T-helper 22 cell (primary cell): ENCODE data around the gene DICER1.
"Not testable (repeated sequence)": the region's sequence is repeated elsewhere in the genome, so short reads cannot be mapped to it uniquely, and the experiment has no call there.

Experiments used
- DNase-seq: peaks from one replicate; pipeline ENCODE4 v3.0.0-alpha.2; 2020; ENCODE audit warnings: low read depth

Gene DICER1

DNA sequence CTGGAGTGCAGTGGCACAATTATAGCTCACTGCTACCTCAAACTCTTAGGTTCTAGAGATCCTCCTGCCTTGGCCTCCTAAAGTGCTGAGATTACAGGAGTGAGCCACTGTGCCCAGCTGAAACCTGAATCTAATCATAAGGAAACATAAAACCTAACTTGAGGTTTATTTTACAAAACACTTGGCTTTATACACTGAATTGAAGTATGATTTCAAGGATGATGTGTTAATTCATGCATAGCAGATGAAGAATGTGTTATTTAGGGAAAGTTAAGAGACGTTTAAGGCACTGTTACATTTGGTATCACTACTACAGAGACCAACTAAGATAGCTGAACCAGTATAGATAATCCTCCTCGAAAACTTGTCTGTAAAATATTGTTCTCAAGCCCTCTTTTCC is 6.4 kb downstream of the DICER1 start:
- no peak for DNase-seq

DNA sequence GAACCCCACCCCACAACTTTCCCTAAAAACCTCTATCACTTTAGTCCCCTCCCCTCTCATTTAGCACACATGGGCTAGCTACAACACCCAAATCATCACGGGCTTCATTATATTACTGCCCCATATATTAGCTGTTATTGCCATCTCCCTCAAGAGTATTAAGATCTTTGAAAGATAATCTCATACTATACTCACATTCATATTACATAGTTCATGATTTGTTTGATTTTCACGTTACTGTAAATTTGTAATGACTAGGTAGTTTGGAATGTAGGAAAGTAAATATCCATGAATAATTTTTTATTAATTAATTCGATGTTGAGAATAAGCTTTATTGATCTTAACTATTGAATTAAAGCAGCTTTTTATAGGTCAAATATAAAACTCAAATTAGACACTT is 7.9 kb downstream of the DICER1 start:
- no peak for DNase-seq

DNA sequence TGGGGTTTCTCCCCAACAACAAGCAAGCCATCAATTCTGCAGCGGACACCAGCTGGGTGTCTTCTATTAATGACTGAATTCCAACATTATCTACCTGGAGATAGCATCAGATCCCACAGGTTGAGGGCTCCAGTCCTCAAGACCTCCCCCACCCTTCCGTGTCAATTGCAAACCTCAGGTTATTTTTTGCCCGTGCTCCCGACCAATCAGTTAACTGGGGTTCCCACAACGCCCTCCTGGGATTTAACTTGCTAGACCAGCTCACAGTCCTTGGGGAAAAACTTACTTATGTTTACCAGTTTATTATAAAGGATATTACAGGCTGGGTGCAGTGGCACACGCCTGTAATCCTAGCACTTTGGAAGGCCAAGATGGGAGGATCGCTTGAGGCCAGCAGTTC is 9.7 kb downstream of the DICER1 start:
- DNase-seq = no peak

DNA sequence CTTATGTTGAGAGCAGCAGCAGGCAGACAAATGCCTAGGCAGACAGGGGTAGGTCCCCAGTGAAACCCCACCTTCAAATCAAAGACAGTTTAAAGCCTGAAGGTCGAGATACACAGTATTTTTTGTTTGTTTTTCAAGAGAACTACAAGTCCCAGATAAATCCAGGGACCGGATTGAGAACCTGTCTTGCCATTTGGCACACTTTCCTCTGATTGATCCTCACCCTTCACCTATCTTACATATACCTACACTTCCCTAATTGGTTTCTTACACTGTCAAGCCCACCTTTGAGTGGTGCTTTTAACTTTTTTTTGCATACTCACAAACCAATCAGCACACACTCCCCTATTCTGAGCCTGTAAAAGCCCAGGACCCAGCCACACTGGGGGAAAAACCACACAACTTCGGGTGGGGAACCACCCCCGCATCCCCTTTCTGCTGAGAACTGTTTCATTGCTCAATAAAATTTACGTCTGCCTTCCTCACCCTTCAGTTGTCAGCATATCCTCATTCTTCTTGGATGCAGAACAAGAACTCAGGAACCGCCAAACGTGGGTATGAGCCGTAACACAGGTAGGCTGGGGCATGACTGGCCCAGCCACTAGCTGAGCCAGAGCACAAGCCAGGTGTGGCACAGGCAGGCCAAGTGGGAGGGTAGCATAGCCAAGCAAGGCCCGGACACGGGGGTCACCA is 11.1 kb downstream of the DICER1 start:
- DNase-seq = no peak

DNA sequence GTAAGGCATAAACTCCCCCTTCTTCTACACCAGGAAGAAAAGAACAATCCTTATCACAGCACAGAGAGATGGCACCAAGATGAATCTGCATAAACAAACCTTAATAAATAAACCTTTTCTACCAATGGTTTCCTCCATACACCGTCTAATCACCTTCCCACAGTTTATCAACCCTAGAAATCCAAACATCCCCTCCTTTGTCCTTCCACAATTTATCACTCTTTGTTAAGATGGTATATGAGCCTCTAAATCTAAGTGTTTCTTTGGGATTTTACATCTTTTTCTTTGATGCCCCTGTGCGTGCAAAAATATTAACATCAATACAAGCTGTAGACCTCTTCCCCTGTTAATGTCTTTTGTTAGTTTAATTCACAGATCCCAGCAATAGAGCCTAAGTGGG is 12.5 kb downstream of the DICER1 start:
- no peak for DNase-seq

DNA sequence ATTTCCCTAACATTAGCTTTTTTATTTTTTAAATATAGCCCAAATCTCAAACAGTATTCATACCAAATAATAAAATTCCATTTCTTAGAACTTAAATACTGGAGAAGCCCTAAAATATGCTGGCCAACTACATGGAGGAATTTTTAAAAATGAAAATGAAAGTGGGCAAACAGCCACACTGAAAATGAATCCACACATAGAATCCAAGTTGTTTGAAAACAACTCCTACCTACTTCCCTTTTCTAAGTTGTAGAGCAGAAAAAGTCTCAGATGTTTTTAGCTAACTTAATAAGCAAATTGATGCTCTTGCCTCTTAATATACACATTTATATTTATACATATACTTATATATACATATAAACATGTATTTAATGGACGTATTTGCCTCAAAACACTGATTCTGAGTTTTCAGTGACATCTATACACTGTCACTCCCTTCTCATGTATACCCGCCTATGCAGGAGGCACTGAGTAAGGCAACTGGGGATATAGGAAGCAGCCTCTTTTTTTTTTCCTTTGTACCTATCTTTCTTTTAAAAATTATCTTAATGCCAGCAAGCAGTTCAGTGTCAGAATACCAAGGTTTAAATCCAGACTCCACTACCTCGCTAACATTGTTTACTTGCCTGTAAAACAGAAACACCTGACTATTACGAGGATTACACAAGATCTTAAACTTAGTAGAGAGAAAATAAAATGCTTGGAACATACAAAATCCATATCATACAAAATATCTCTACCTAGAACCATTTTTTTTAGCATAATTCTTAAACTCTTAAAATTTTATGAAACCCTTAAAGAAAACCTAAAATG is 13.3 kb downstream of the DICER1 start:
- no peak for DNase-seq

DNA sequence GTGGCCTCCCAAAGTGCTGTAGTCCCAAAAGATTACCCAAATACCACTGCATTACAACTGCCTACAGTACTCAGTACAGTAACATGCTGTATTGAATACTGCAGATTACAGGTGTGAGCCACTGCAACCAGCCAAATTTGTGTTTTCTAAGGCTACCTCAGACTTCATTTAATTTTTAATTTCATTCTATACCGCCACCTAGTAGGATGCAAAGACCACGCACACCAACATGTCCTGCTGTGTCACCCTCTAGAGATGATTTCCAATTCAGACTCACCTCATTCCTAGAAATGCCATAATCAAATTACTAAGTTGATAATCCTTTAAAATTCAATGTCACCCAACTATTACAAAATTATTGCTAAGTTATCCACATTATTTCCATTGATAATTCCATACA is 15.1 kb downstream of the DICER1 start:
- no peak for DNase-seq

DNA sequence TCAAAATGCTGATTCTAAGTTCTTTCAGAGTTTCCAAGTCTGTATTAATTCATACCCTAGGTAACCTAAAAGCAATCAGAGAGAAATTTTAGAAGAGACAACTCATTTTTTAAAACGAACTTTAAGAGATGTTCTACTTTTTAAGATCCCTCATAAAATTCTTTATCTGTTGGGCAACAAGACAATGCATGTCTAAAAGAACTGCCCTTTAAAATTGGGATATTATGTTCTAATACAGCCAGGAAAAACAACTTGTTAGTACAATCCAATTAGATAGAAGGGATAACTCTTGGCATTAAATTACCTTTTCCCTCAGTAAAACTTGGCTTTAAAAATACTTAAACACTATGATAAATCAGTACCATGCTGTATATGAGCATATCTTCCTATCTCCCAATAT is 15.6 kb downstream of the DICER1 start:
- DNase-seq = no peak

DNA sequence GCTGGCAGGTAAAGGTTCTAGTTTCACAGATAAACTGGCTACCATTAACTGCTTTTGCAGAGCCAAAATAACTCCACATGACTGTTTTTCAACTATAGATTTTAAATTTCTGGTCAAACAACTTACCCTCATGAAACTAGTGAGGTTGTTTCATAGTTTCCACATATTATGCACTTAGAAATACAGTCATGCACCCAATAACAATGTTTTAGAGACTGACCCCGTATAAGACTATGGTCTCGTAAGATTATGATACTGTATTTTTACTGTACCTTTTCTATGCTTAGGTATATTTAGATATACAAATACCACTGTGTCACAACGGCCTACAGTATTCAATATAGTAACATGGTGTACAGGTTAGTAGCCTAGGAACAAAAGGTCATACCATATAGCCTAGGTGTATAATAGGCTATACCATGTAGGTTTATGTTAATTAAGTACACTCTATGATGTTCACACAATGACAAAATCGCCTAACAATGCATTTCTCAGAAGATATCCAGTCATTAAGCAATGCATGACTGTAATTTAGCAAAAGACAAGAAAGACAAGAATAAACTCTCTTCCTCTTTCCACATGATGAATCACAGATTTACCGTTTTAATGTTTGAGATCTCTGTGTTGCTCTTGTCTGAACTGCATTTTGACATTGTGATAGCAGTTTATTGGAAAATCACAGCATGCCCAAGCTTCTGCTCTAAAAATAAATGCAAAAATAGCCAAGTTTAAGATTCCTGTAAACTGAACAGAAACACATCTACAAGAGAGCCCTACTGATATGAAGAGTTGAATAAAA is 17.1 kb downstream of the DICER1 start:
- no peak for DNase-seq

DNA sequence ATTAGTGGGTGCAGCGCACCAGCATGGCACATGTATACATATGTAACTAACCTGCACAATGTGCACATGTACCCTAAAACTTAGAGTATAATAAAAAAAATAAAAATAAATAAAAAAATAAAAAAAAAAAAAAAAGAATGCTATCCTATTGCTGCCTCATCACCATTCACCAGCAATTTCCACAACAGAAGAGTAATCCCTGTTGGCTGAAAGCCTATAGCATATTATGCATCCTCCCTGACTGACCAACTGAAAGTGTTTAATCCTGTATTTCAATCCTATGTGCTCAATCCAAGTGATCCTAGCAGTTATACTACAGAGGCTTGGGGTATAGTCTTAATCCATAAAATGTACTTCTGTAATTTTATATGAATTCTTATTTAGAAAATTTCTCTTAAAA is 18.5 kb downstream of the DICER1 start:
- no peak for DNase-seq

DNA sequence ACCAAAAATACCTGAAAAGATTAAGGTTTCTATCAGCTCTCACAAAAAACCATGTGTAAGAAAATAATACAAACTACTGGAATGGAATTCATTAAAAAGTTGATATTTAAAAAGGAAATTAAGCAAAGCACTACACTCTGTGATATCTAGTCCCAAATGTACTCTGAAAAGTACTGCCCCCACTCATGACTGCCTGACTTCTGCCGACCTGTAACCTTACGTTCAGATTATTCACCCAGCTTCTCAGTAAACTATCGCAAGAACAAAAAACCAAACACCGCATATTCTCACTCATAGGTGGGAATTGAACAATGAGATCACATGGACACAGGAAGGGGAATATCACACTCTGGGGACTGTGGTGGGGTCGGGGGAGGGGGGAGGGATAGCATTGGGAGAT is 18.9 kb downstream of the DICER1 start:
- DNase-seq = not testable (repeated sequence)

DNA sequence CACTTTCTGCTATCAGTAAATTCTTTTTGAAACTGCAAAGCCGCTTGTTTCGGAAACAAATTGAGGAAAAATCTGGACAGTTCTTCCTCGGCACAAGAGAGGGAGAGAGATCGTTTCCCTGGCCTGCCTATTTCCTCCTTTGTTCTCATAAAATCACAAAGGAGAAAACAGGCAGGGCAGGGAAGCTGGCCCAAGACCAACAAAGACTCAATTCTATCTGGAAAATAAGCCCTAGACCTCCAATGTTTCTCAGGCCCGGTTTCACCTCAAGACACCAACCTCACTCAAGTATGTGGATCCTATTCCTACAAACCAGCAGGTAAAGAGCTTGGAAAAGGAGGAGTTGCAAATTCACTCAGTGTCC is 19.5 kb downstream of the DICER1 start:
- no peak for DNase-seq

DNA sequence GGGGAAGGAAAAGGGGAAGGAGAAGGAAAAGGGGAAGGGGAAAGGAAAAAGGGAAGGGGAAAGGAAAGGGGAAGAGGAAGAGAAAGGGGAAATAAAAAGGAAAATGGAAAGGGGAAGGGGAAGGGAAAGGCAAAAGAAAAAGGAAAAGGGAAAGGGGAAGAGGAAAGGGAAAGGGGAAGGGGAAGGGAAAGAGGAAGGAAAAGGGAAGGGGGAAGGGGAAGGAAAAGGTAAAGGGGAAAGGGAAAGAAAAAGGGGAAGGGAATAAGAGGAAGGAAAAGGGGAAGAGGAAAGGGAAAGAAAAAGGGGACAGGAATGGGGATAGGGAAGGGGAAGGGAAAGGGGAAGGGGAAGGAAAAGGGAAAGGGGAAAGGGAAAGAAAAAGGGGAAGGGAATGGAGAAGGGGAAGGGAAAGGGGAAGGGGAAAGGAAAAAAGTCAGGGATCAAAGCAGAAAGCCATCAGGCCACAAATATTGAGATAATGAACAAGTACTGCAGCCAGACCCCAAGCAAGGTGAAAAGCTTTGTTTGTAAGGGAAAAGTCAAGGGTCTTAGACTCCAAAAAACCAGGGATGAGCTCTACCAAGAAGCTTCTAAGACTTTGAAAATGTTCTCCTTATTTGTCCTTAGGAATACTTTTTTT is 20.0 kb downstream of the DICER1 start:
- no peak for DNase-seq

DNA sequence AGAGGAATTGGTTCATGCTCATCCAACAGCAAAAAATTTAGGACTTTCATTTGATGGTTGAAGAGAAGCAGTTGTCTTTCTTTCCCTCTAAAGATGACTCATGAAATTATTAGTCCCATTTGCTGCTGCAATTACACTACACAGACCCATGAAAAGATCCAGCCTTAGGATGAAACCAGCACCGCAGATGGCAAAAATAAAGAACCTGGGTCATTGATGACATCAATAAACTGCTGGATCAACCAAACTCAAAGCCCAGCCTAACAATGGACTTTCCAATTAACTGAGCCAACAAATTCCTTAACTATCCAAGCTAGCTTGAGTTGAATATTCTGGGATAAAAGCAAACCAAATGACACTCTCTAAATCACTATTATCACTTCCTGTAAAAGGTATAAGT is 20.7 kb downstream of the DICER1 start:
- no peak for DNase-seq

DNA sequence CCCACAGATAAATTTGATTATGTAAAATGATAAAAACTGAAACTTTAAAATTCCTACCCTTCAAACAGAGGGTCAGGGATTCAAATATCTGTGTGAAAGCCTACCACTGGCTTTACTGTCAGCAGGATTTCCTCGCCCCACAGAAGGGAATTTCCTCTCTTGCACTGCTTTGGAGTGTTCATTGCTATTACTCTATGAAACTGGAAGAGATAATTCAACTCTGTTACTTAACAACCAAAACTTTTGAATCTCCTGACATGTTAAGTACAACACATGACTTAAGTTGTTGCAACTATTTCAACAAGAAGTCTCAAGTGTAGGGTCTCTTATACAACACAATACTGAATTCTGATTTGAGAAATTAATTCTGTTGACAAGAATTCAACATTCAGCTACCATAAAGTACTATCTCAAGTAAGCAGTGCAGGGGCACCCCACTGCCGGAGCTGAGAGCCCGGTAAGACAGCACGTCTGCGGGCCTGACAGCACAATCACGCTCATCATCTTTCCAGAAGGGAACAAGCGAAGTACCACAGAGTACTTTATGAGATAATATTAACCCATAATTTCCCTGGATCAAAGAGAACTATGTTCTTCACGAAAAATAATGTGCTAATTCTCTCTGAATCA is 22.9 kb downstream of the DICER1 start:
- DNase-seq = no peak

DNA sequence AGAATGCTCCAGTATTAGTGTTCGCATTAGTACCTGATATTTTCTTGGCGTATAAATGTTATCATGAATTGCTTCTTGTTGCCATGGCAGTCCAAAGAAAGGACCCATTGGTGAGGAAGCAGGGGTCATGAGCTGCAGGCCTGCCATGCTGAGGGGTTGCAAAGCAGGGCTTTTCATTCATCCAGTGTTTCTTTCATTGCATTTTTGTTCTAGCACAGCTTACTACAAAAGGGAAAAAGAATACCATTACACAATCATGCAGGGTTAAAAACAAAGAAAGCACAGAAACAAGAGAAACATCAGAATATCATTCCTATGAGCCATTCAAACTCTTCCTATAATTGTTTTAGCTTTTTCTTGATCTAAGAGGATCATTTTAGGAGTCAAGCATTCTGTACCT is 24.0 kb downstream of the DICER1 start:
- no peak for DNase-seq

DNA sequence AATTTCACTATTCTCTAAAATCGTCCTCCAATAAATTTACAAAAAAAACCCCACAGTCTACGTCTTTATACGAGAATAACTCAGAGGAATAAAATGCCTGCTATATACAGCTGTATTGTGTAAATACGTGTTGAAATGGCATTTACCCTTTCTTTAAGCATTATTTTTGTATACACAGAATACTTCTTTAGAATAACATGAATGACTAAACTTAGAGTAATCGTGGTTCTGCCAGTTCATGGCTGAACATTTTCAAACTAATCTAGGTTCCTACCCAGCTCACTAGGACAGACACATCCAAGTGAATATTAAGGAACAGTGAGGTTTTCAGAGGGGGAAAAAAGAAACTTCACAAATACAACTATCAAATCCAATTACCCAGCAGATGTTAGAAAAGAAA is 24.6 kb downstream of the DICER1 start:
- DNase-seq = no peak

DNA sequence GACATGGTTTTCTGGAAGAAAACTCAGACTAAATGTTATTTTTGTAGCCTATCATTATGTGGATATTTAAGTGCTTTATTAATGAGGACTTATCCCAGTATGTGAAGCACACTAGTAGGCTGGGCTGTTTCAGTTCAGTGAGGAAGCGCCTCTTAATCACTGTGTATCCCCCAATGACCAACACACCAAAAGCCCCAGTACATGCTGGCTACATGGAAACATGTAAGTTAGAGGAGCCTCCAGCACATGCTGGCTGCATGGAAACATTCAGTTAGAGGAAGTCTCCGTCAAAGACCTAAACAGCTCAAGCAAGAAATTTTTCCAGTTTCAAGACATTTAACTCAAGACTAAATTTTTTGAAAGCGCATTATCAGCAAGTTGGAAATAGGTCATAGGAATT is 26.8 kb downstream of the DICER1 start:
- DNase-seq = no peak

DNA sequence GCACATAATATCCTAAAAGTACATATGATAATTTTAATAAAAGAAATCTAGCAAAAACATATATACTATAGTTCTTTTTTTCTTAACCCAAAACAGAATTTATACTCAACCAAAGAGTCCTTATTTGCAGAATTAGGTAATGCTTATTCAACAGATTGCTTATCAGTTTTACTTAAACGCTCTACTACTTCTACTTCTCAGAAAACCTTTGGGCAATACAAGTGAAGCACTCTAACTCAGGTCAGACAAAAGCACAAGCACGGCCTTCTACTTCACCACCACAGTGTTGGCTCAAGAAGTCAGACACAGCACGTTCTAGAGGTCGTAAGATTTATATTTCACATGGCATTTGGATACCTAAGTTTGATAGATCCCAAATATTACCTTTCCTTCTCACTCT is 29.2 kb downstream of the DICER1 start:
- DNase-seq = no peak

DNA sequence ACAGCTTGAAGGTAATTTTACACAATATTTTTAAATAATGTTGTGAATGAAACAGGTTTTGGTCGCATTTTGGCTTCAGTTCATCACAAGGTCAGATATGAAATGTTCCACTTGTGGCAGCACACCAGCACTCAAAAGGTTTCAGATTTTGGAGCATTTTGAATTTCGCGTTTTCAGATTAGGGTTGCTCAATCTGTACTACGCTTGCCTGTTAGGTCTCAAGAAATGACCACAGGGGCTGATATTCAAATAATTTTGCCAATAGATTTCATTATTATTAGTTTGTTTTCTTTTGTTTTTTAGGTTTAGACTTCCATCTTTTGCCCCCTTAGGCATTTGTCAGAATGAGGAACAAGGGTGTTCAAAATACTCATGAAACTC is 29.8 kb downstream of the DICER1 start:
- no peak for DNase-seq

DNA sequence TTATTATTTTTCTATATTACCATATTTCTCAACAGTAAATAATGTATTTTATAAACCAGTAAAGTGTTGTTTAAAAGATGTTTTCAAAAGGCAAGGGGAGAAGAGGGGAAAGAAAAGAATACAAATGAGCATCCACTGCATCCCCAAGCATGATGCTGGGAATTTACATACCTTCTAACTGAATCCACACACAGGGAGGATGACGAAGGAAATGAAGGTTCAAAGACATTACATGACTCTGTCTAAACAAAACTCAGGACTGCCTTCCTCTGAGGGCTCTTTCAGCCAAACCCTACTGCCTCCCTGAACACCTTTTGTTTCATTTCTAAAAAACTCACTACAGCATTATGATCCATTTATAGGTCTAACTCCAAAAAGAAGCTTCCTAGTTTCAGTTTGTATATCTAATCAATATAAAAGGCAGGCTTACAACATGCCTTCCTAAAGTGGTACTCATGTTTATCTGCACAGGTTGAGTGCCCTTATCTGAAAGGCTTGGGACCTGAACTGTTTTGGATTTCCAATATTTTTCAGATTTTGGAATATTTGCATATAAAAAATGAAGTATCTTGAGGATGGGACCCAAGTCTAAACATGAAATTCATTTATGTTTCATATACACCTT is 30.3 kb downstream of the DICER1 start:
- no peak for DNase-seq

DNA sequence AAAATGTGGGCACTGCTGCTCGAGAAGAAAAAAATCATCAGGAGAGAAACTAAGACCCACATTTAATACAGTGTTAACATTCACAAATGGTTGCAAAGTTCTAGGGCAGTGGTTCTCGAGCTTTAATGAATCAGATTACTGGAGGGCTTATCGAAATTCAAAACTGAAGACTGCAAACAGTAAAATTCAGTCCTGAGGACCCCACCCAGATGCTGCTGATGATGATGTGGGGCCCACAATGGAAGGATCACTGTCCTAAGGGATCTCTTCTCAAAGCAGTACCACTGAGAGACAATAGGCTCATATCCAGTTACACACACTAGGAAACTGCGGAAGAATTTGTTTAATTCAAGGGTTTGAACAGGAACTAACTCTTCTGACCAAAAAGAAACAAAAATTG is 31.4 kb downstream of the DICER1 start:
- no peak for DNase-seq
